HEK293T (cell line): Measurements from ENCODE around the gene MOGAT3.

Experiments
- CTCF ChIA-PET: fragments of 350-600 bp; formaldehyde crosslinking; extraction: SDS; loops from one replicate; lab custom pipeline; 2021; ENCODE audit warnings: antibody characterized with exemption, inconsistent platforms; lab: Yijun Ruan, JAX
- POLR2A ChIA-PET: fragments of 350-600 bp; formaldehyde crosslinking; extraction: SDS; loops from one replicate; lab custom pipeline; 2020; ENCODE audit warnings: antibody characterized with exemption, inconsistent platforms; lab: Yijun Ruan, JAX
- DNase-seq: peaks from one replicate; pipeline ENCODE4 v3.0.0; 2012; ENCODE audit warnings: mixed read lengths; ENCODE audit errors: extremely low spot score
- ARNT ChIP-seq: fragments of 450-650 bp; IDR thresholded peaks from 2 replicates; pipeline ENCODE4 v1.6.1; 2017; ENCODE audit warnings: mild to moderate bottlenecking
- BHLHE40 ChIP-seq: fragments of 450-650 bp; IDR thresholded peaks from 2 replicates; pipeline ENCODE4 v1.6.1; 2016; ENCODE audit warnings: mild to moderate bottlenecking, moderate library complexity, borderline replicate concordance
- CTBP1 ChIP-seq: fragments of 450-650 bp; IDR thresholded peaks from 2 replicates; pipeline ENCODE4 v1.6.1; 2016; ENCODE audit warnings: borderline replicate concordance
- ELF4 ChIP-seq: fragments of 450-650 bp; IDR thresholded peaks from 2 replicates; pipeline ENCODE4 v1.6.1; 2017; ENCODE audit warnings: antibody characterized with exemption
- FOXA1 ChIP-seq: fragments of 450-650 bp; IDR thresholded peaks from 2 replicates; pipeline ENCODE4 v1.6.1; 2016; ENCODE audit warnings: mild to moderate bottlenecking
- FOXK2 ChIP-seq: fragments of 450-650 bp; IDR thresholded peaks from 2 replicates; pipeline ENCODE4 v1.6.1; 2016; ENCODE audit warnings: mild to moderate bottlenecking
- FOXM1 ChIP-seq: fragments of 450-650 bp; IDR thresholded peaks from 2 replicates; pipeline ENCODE4 v1.6.1; 2017; ENCODE audit warnings: mild to moderate bottlenecking, borderline replicate concordance
- HDGF ChIP-seq: fragments of 450-650 bp; IDR thresholded peaks from 2 replicates; pipeline ENCODE4 v1.6.1; 2017; ENCODE audit warnings: antibody characterized with exemption, borderline replicate concordance
- L3MBTL2 ChIP-seq: fragments of 450-650 bp; conservative IDR thresholded peaks from 2 replicates; pipeline ENCODE4 v1.6.1; 2016; ENCODE audit warnings: mild to moderate bottlenecking
- LEF1 ChIP-seq: fragments of 450-650 bp; IDR thresholded peaks from 2 replicates; pipeline ENCODE4 v1.6.1; 2017; ENCODE audit warnings: mild to moderate bottlenecking, borderline replicate concordance
- NFRKB ChIP-seq: fragments of 450-650 bp; IDR thresholded peaks from 2 replicates; pipeline ENCODE4 v1.6.1; 2016; ENCODE audit warnings: mild to moderate bottlenecking, moderate library complexity
- SP1 ChIP-seq: fragments of 450-650 bp; IDR thresholded peaks from 2 replicates; pipeline ENCODE4 v1.6.1; 2017
- SUZ12 ChIP-seq: fragments of 450-650 bp; IDR thresholded peaks from 2 replicates; pipeline ENCODE4 v1.6.1; 2016; ENCODE audit warnings: mild to moderate bottlenecking
- TARDBP ChIP-seq: fragments of 450-650 bp; IDR thresholded peaks from 2 replicates; pipeline ENCODE4 v1.6.1; 2016
- ZNF384 ChIP-seq: fragments of 450-650 bp; IDR thresholded peaks from 2 replicates; pipeline ENCODE4 v1.6.1; 2016
- TF ChIP-seq, protein P1 (sequence below): fragments of 450-650 bp; IDR thresholded peaks from 2 replicates; pipeline ENCODE4 v1.6.1; 2016

MOGAT3 gene

DNA sequence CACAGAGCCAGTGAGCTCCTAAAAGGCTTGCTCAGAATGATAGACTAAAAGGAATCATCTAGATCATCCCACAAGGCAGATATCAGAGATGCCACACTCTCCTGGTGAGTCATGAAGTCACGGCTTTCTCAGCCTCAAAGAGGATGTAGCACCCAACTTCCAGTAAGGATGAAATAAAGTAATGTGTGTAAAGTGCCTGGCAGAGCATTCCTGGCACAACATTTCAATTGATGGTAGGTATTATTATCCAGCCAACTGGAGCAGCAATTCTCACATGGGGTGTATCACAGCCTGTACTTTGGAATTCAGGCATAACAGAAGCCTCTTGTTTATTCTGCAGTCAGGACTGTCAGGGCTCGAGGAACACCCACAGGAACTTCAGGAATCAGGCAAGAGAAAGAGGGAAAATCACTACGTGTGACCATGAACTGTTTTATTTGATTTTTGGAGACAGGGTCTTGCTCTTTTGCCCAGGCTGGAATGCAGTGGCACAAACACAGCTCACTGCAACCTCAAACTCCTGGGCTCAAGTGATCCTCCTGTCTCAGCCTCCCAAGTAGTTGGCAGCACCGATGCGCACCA is 15.5 kb downstream of the MOGAT3 start:
- no peak for DNase-seq
- ChIA-PET POLR2A (interaction anchor here (0.7 to 1.0 kb wide), 2 partner anchors 12 to 33 kb away, joined by 3 read pairs; partner anchors contain the start of gene ZNHIT1), CTCF (interaction anchor here (0.7 to 0.8 kb wide), 2 partner anchors 9 to 43 kb away, joined by 3 to 4 read pairs; no protein-coding TSS in a partner anchor)
- TF ChIP-seq NFRKB (no peak), L3MBTL2 (no peak), BHLHE40 (no peak), LEF1 (no peak), TARDBP (no peak), FOXA1 (no peak), SP1 (no peak), HDGF (no peak), FOXM1 (no peak), SUZ12 (no peak), ELF4 (no peak), CTBP1 (no peak), ZNF384 (no peak), FOXK2 (no peak), ARNT (no peak)
- TF ChIP-seq, protein P1, sequence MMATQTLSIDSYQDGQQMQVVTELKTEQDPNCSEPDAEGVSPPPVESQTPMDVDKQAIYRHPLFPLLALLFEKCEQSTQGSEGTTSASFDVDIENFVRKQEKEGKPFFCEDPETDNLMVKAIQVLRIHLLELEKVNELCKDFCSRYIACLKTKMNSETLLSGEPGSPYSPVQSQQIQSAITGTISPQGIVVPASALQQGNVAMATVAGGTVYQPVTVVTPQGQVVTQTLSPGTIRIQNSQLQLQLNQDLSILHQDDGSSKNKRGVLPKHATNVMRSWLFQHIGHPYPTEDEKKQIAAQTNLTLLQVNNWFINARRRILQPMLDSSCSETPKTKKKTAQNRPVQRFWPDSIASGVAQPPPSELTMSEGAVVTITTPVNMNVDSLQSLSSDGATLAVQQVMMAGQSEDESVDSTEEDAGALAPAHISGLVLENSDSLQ = no peak

DNA sequence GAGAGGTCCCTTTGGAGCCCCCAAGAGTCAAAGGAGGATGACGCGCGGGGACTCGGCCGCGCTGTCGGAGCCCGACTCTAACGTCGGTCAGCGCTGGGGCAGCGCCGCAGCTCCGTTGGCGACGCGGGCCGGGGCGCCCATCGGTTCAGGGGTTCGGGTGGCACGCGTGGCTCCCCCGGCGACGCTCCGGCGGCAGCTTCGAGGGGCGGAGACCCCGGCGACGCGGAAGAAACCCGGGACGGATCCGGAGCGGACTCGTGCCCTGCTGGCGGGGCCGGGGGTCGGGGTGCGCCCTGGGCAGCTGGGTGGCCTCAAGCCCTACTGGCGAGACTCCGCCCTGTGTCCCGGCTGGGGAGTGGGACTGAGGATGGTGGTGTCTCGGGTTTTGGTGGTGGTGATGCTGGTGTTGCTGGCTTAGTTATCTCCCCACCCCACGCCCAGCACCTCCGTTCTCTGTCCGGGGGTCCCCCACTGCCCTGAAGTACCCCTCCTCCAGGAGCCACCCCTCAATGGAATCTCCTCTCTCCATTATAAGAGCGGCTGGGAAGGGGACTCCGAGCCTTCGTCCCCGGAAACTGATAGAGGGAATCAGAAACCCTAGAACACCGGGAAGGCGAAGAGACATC is 20.6 kb downstream of the MOGAT3 start, which contains the start of gene NAT16:
NAT16 (minus strand) TSS at position 164 of the 626 bp plus-strand sequence. CDS start 5,486 bp downstream, outside the sequence.
- POLR2A ChIA-PET = no interaction called here
- TF ChIP-seq ZNF384 (no peak), FOXM1 (no peak), CTBP1 (no peak), SUZ12 (no peak), BHLHE40 (no peak)
- TF ChIP-seq, protein P1 = no peak
- DNase-seq = no peak
- CTCF ChIA-PET = no interaction called here

DNA sequence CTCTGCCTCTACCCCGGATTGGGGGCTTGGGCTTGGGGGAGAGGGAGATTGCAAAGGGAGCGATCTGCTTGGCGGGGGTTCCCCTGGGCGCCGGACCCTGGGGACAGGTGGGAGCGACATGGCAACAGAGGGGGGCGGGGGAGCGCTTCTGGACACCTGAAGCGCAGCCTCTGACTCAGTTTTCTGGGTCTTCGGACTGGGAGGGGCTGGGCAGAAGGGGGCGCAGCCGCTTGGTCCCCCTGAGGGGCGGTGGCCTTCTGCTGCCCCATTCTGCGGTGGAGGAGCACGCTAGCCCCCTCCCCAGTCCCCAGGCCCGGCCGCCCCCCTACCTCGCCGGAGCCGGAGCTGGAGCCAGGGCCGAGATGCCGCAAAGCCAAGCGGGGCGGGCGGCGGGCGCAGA is 21.1 kb downstream of the MOGAT3 start:
- POLR2A ChIA-PET = no interaction called here
- CTCF ChIA-PET = no interaction called here
- no peak for TF ChIP-seq BHLHE40
- DNase-seq = no peak

DNA sequence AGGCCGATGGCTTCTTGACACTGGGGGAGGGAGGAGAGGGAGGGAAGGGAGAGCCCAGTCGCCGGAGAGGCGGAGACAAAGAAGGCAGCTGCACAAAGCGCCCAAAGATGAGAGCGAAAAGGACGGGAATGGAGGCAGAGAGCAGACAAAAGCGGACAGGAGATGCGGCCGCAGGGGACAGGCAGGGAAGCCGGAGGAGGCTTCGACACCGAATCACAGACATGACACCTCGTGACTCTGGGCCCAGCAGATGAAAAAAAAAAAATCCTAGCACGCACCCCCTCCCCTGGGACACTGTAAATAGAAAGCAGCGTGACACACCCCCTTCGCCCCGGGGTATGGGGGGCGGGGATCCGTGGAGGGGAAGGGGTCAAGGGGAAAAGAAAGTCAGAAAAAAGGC is 21.7 kb downstream of the MOGAT3 start:
- no peak for DNase-seq
- no peak for TF ChIP-seq TARDBP
- TF ChIP-seq FOXA1 = no peak
- TF ChIP-seq BHLHE40 = no peak
- no peak for TF ChIP-seq SUZ12
- no peak for TF ChIP-seq FOXM1
- CTCF ChIA-PET = interaction anchor here (0.7 kb wide), 1 partner anchor 65 kb away, joined by 3 read pairs; no protein-coding TSS in a partner anchor
- POLR2A ChIA-PET = no interaction called here

DNA sequence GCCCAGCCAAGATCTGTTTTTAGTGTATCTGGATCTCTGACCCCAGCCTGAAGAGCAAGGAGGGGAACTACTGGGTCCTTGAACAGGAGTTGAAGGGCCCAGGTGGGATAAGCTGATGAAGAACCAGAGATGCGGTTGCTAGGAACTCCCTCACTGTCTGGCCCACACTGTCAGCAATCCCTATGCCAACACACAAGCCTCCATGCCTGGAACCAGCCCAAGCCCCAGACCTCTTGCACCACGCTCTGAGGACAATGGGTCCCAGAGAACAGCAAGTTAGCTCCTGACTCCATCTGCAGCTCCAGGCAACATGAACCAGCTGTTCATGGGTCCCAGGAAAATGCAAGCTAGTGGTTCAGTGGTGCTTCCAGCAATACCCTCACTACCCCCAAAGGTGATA is 23.2 kb downstream of the MOGAT3 start:
- no peak for DNase-seq
- CTCF ChIA-PET = interaction anchor here (1.3 kb wide), 1 partner anchor 15 kb away, joined by 4 read pairs; no protein-coding TSS in a partner anchor
- TF ChIP-seq FOXA1 (no peak), CTBP1 (no peak), ARNT (no peak), SP1 (no peak), TARDBP (no peak), FOXM1 (no peak), ELF4 (no peak), NFRKB (no peak), L3MBTL2 (no peak), FOXK2 (no peak), LEF1 (no peak), BHLHE40 (no peak), SUZ12 (no peak), HDGF (no peak), ZNF384 (no peak)
- TF ChIP-seq, protein P1 = no peak
- POLR2A ChIA-PET = no interaction called here

DNA sequence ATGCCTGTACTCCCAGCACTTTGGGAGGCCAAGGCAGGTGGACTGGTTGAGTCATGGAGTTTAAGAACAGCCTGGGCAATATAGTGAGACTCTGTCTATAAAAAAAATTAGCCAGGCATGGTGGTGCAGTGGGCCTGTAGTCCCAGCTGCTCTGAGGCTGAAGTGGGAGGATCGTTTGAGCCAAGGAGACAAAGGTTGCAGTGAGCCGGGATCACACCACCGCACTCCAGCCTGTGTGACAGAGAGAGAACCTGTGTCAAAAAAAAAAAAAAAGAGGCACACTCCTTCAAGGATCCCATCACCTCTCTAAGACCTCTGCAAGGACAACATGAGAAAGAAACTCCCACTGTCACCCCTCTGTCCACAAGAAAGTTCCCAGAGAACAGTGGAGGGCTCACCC is 25.2 kb downstream of the MOGAT3 start:
- TF ChIP-seq FOXM1 (no peak), FOXA1 (no peak), LEF1 (no peak), ZNF384 (no peak), CTBP1 (no peak), ELF4 (no peak), L3MBTL2 (no peak)
- TF ChIP-seq, protein P1 = no peak
- ChIA-PET POLR2A (no interaction called here), CTCF (interaction anchor here (1.7 kb wide), 1 partner anchor 17 kb away, joined by 5 read pairs; no protein-coding TSS in a partner anchor)
- no peak for DNase-seq
